ENCODE measurements around the gene MGAT1. TPM values are rescaled to one million over a fixed set of nuclear protein-coding genes. Genes with fewer than 3 reads are reported as not detected.

Gene MGAT1
- total RNA-seq, 1 donor from 2014 or later: 116 TPM

GRCh38 chr5:180847026-180847425 lies 44.4 kb upstream of the MGAT1 start:
- no peaks in the 10 kb centered on the region for H4K20me1 ChIP-seq (ENCODE audit: insufficient read depth, low read length)
- Mint-ChIP-seq H3K4me3 (ENCODE audit: unreplicated experiment) (no peak overlapping the region), H3K36me3 (ENCODE audit: low read depth, unreplicated experiment) (peaks cover 61% of the 10 kb centered on the region), H3K4me1 (ENCODE audit: low read depth, unreplicated experiment) (no peaks in the 10 kb centered on the region), H3K9me3 (ENCODE audit: unreplicated experiment) (peaks cover 42% of the 10 kb centered on the region), H3K27ac (ENCODE audit: unreplicated experiment) (no peak overlapping the region), H3K27me3 (ENCODE audit: low read depth, unreplicated experiment) (no peaks in the 10 kb centered on the region)
- TF ChIP-seq CTCF (IDR thresholded peaks at IDR 0.05; ENCODE audit: insufficient read depth, low read depth, low read length): no peak
- no peak for TF ChIP-seq EZH2 (IDR thresholded peaks at IDR 0.05; ENCODE audit: insufficient read depth, low read length)
- H3K4me3 ChIP-seq (ENCODE audit: insufficient read depth, low read depth, low read length): no peak overlapping the region
- peaks cover 31% of the 10 kb centered on the region for H3K36me3 ChIP-seq (ENCODE audit: insufficient read depth, low read length)
- H3K79me2 ChIP-seq (ENCODE audit: insufficient read depth, low read length): no peaks in the 10 kb centered on the region
- H3K4me1 ChIP-seq (ENCODE audit: insufficient read depth, low read length): no peaks in the 10 kb centered on the region
- H3K27ac ChIP-seq (ENCODE audit: low read depth, low read length): no peak overlapping the region
- DNase-seq (ENCODE audit: low read depth) (no peak), FAIRE-seq (no peak)
- no peak overlapping the region for H3K9ac ChIP-seq (ENCODE audit: low read length)
- no peak overlapping the region for H2AFZ ChIP-seq (ENCODE audit: low read depth, low read length)
- no peak overlapping the region for H3K4me2 ChIP-seq (ENCODE audit: low read length)
- H3K27me3 ChIP-seq (ENCODE audit: insufficient read depth, low read length): no peaks in the 10 kb centered on the region
- peaks cover 48% of the 10 kb centered on the region for H3K9me3 ChIP-seq (ENCODE audit: insufficient read depth, low read depth, low read length)

DNA sequence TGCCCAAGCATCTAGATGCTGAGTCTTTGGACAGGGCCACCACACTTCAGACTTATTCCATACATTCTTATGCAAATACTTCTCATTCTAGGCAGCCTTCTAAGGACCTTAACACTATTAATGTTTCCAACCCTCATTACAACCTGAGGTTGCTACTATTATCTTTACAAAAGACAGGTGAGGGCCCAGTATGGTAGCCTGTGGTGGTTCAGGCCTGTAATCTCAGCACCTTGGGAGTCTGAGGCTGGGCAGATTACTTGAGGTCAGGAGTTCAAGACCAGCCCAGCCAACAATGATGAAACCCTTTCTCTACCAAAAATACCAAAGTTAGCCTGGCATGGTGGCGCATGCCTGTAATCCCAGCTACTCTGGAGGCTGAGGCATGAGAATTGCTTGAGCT lies 42.3 kb upstream of the MGAT1 start:
- Histone ChIP-seq H3K27me3 (ENCODE audit: insufficient read depth, low read length) (no peaks in the 10 kb centered on the region), H3K79me2 (ENCODE audit: insufficient read depth, low read length) (no peaks in the 10 kb centered on the region), H3K4me3 (ENCODE audit: insufficient read depth, low read depth, low read length) (no peak overlapping the region), H4K20me1 (ENCODE audit: insufficient read depth, low read length) (no peaks in the 10 kb centered on the region), H3K36me3 (ENCODE audit: insufficient read depth, low read length) (peaks cover 12% of the 10 kb centered on the region), H3K27ac (ENCODE audit: low read depth, low read length) (no peak overlapping the region), H3K9me3 (ENCODE audit: insufficient read depth, low read depth, low read length) (peaks cover 29% of the 10 kb centered on the region), H3K9ac (ENCODE audit: low read length) (no peak overlapping the region), H3K4me2 (ENCODE audit: low read length) (no peak overlapping the region), H3K4me1 (ENCODE audit: insufficient read depth, low read length) (no peaks in the 10 kb centered on the region), H2AFZ (ENCODE audit: low read depth, low read length) (no peak overlapping the region)
- Mint-ChIP-seq H3K9me3 (ENCODE audit: unreplicated experiment) (peaks cover 28% of the 10 kb centered on the region), H3K36me3 (ENCODE audit: low read depth, unreplicated experiment) (peaks cover 41% of the 10 kb centered on the region), H3K27me3 (ENCODE audit: low read depth, unreplicated experiment) (no peaks in the 10 kb centered on the region), H3K4me3 (ENCODE audit: unreplicated experiment) (no peak overlapping the region), H3K27ac (ENCODE audit: unreplicated experiment) (no peak overlapping the region), H3K4me1 (ENCODE audit: low read depth, unreplicated experiment) (no peaks in the 10 kb centered on the region)
- no peak for DNase-seq (ENCODE audit: low read depth)
- no peak for TF ChIP-seq EZH2 (IDR thresholded peaks at IDR 0.05; ENCODE audit: insufficient read depth, low read length)
- no peak for TF ChIP-seq CTCF (IDR thresholded peaks at IDR 0.05; ENCODE audit: insufficient read depth, low read depth, low read length)
- no peak for FAIRE-seq

- Histone ChIP-seq H3K4me1 (ENCODE audit: insufficient read depth, low read length) (no peaks in the 10 kb centered on the region), H3K36me3 (ENCODE audit: insufficient read depth, low read length) (peaks cover 8% of the 10 kb centered on the region), H2AFZ (ENCODE audit: low read depth, low read length) (no peak overlapping the region), H3K4me3 (ENCODE audit: insufficient read depth, low read depth, low read length) (no peak overlapping the region), H3K4me2 (ENCODE audit: low read length) (no peak overlapping the region), H3K9me3 (ENCODE audit: insufficient read depth, low read depth, low read length) (peaks cover 25% of the 10 kb centered on the region), H3K27ac (ENCODE audit: low read depth, low read length) (no peak overlapping the region), H3K27me3 (ENCODE audit: insufficient read depth, low read length) (no peaks in the 10 kb centered on the region), H3K79me2 (ENCODE audit: insufficient read depth, low read length) (no peaks in the 10 kb centered on the region), H3K9ac (ENCODE audit: low read length) (no peak overlapping the region), H4K20me1 (ENCODE audit: insufficient read depth, low read length) (no peaks in the 10 kb centered on the region)
- no peak for FAIRE-seq
- DNase-seq (ENCODE audit: low read depth): no peak
- no peaks in the 10 kb centered on the region for H3K4me1 Mint-ChIP-seq (ENCODE audit: low read depth, unreplicated experiment)
- H3K9me3 Mint-ChIP-seq (ENCODE audit: unreplicated experiment): peaks cover 24% of the 10 kb centered on the region
- H3K27ac Mint-ChIP-seq (ENCODE audit: unreplicated experiment): no peak overlapping the region
- peaks cover 36% of the 10 kb centered on the region for H3K36me3 Mint-ChIP-seq (ENCODE audit: low read depth, unreplicated experiment)
- no peaks in the 10 kb centered on the region for H3K27me3 Mint-ChIP-seq (ENCODE audit: low read depth, unreplicated experiment)
- TF ChIP-seq CTCF (IDR thresholded peaks at IDR 0.05; ENCODE audit: insufficient read depth, low read depth, low read length) (no peak), EZH2 (IDR thresholded peaks at IDR 0.05; ENCODE audit: insufficient read depth, low read length) (no peak)
- H3K4me3 Mint-ChIP-seq (ENCODE audit: unreplicated experiment): no peak overlapping the region
These were observed 41.8 kb upstream of the MGAT1 start for GRCh38 chr5:180844432-180844831.

All from astrocyte (in vitro differentiated cells and primary cell).